Neuronal stem cell (in vitro differentiated cells): Measurements from ENCODE around the gene RAP1GDS1.
"Not testable (repeated sequence)": the region's sequence is repeated elsewhere in the genome, so short reads cannot be mapped to it uniquely, and the experiment has no call there.

ENCODE experiments used
- DNase-seq: peaks from one replicate; pipeline ENCODE4 v3.0.0-alpha.2; 2013; ENCODE audit warnings: low spot score
- H2AFZ ChIP-seq: one replicate; pipeline ENCODE4 v1.6.1; 2013; ENCODE audit warnings: mild to moderate bottlenecking, low read length, inconsistent platforms
- H2AK5ac ChIP-seq: 2 replicates; pipeline ENCODE4 v1.6.1; 2013; ENCODE audit warnings: low read depth, mild to moderate bottlenecking, inconsistent platforms, low read length, moderate library complexity, mixed read lengths
- H2BK120ac ChIP-seq: 2 replicates; pipeline ENCODE4 v1.6.1; 2013; ENCODE audit warnings: low read depth, mild to moderate bottlenecking, inconsistent platforms, low read length, moderate library complexity, mixed read lengths
- H2BK12ac ChIP-seq: one replicate; pipeline ENCODE4 v1.6.1; 2013; ENCODE audit warnings: low read length, inconsistent platforms
- H2BK15ac ChIP-seq: 2 replicates; pipeline ENCODE4 v1.6.1; 2013; ENCODE audit warnings: mild to moderate bottlenecking, low read length, inconsistent platforms, mixed read lengths
- H2BK5ac ChIP-seq: one replicate; pipeline ENCODE4 v1.6.1; 2013; ENCODE audit warnings: inconsistent platforms, mild to moderate bottlenecking, low read length, moderate library complexity
- H3K14ac ChIP-seq: one replicate; pipeline ENCODE4 v1.6.1; 2013; ENCODE audit warnings: low read length, inconsistent platforms
- H3K18ac ChIP-seq: 2 replicates; pipeline ENCODE4 v1.6.1; 2013; ENCODE audit warnings: low read length, inconsistent platforms
- H3K23ac ChIP-seq: 2 replicates; pipeline ENCODE4 v1.6.1; 2013; ENCODE audit warnings: low read depth, mild to moderate bottlenecking, mixed read lengths, low read length, inconsistent platforms; ENCODE audit not compliant: poor library complexity
- H3K27ac ChIP-seq: replicated peaks from 3 replicates; pipeline ENCODE4 v1.5.1; 2013; ENCODE audit warnings: low read length, inconsistent platforms
- H3K27me3 ChIP-seq, 3 experiments: 2 replicates each; pipeline ENCODE4 v1.6.1; 2013; ENCODE audit warnings: low read length in 3 of 3, mild to moderate bottlenecking in 2 of 3, inconsistent platforms in 1 of 3, low read depth in 1 of 3, mixed read lengths in 1 of 3, moderate library complexity in 1 of 3; ENCODE audit not compliant: control insufficient read depth in 3 of 3, insufficient read depth in 3 of 3
- H3K36me3 ChIP-seq, 2 donors: replicated peaks in 1 of 2; 2 replicates each; pipeline ENCODE4 v1.6.1; 2013; ENCODE audit warnings: low read length in 2 of 2; ENCODE audit not compliant: control insufficient read depth in 2 of 2, insufficient read depth in 2 of 2
- H3K4ac ChIP-seq: 2 replicates; pipeline ENCODE4 v1.6.1; 2013; ENCODE audit warnings: inconsistent platforms, mild to moderate bottlenecking, low read length, moderate library complexity
- H3K4me1 ChIP-seq, 2 donors: 1 replicate in 1 of 2; 2 replicates in 1 of 2; pipeline ENCODE4 v1.6.1; 2013; ENCODE audit warnings: low read length in 2 of 2, low read depth in 1 of 2; ENCODE audit not compliant: control insufficient read depth in 2 of 2, insufficient read depth in 1 of 2
- H3K4me2 ChIP-seq: one replicate; pipeline ENCODE4 v1.6.1; 2013; ENCODE audit warnings: mild to moderate bottlenecking, low read length, inconsistent platforms; ENCODE audit not compliant: insufficient read depth, poor library complexity, severe bottlenecking
- H3K4me3 ChIP-seq, 2 donors: 2 replicates each; pipeline ENCODE4 v1.5.1; 2013; ENCODE audit warnings: low read length in 2 of 2, mild to moderate bottlenecking in 2 of 2, inconsistent platforms in 1 of 2, moderate library complexity in 1 of 2
- H3K79me1 ChIP-seq: one replicate; pipeline ENCODE4 v1.6.1; 2013; ENCODE audit warnings: low read depth, mild to moderate bottlenecking, inconsistent platforms, low read length, moderate library complexity
- H3K9ac ChIP-seq: one replicate; pipeline ENCODE4 v1.6.1; 2013; ENCODE audit warnings: mild to moderate bottlenecking, low read depth, low read length, inconsistent platforms; ENCODE audit not compliant: poor library complexity
- H3K9me3 ChIP-seq, 2 donors: replicated peaks in 1 of 2; 2 replicates each; pipeline versions ENCODE3 to v1.6.1; 2013; ENCODE audit warnings: low read length in 2 of 2, mild to moderate bottlenecking in 2 of 2, inconsistent platforms in 1 of 2, low read depth in 1 of 2, mixed read lengths in 1 of 2, moderate library complexity in 1 of 2; ENCODE audit not compliant: control insufficient read depth in 2 of 2, insufficient read depth in 1 of 2
- H4K8ac ChIP-seq: one replicate; pipeline ENCODE4 v1.6.1; 2013; ENCODE audit warnings: low read depth, mild to moderate bottlenecking, inconsistent platforms, low read length, moderate library complexity
- H4K91ac ChIP-seq: one replicate; pipeline ENCODE4 v1.6.1; 2013; ENCODE audit warnings: low read length, low read depth, mild to moderate bottlenecking, inconsistent platforms; ENCODE audit not compliant: poor library complexity
- WGBS, 2 donors: extraction: QIAGEN DNeasy Blood & Tissue Kit; methylation state at CpG; one replicate each; pipeline ENCODE4 v1.1.7; 2013; ENCODE audit warnings: missing lambda C conversion rate in 2 of 2, mixed read lengths in 1 of 2; ENCODE audit not compliant: insufficient read length in 2 of 2, insufficient replicate concordance in 1 of 2; ENCODE audit errors: extremely low coverage in 2 of 2; 5-methylcytosine and 5-hydroxymethylcytosine counted together

RAP1GDS1 gene

DNA sequence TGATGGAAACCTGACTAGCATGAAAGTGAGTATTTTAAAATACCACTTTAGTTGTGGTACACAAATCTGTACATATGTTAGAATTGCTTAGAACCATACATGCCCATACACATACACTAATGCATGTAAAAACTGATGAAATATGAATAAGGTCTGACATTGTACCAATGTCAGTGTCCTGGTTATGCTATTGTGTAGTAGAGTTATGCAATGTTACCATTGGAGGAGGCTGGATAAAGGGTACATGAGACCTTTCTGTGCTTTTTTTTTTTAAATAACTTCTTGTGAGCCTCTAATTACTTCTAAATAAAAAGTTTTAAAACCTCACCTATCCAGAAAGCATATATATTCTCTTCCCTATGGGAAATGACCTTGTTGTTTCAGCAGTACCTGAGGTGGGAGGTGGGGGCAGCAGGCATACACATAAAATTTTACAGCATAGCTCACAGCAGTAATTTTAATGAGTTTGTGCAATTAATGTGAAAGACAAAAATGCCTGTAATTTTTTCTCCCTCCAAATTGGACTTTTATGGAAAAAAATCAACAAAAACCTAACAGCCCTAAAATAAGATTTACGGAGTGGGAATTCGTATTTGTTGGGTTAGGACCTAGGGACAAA is 97.6 kb downstream of the RAP1GDS1 start:
- no peak overlapping the region for H2BK12ac ChIP-seq
- H3K4ac ChIP-seq, result no peak overlapping the region
- H3K14ac ChIP-seq, result no peak overlapping the region
- no CpG with 5 or more reads among the region's 2 CpGs for WGBS, 2 donors
- H3K4me2 ChIP-seq, result no peak overlapping the region
- no peaks in the 10 kb centered on the region for H3K9me3 ChIP-seq
- H3K4me3 ChIP-seq, result no peak overlapping the region
- no peak overlapping the region for H3K18ac ChIP-seq
- H3K4me1 ChIP-seq, result no peaks in the 10 kb centered on the region
- no peak overlapping the region for H2BK120ac ChIP-seq
- no peaks in the 10 kb centered on the region for H3K36me3 ChIP-seq
- H3K79me1 ChIP-seq, result no peaks in the 10 kb centered on the region
- no peak overlapping the region for H2AK5ac ChIP-seq
- H2BK15ac ChIP-seq, result no peak overlapping the region
- H3K27me3 ChIP-seq, result no peaks in the 10 kb centered on the region
- DNase-seq, result no peak
- H3K9ac ChIP-seq, result no peak overlapping the region
- no peak overlapping the region for H4K8ac ChIP-seq
- H3K27ac ChIP-seq, result no peak overlapping the region
- no peak overlapping the region for H2BK5ac ChIP-seq
- no peak overlapping the region for H4K91ac ChIP-seq
- H3K23ac ChIP-seq, result no peak overlapping the region
- no peak overlapping the region for H2AFZ ChIP-seq

DNA sequence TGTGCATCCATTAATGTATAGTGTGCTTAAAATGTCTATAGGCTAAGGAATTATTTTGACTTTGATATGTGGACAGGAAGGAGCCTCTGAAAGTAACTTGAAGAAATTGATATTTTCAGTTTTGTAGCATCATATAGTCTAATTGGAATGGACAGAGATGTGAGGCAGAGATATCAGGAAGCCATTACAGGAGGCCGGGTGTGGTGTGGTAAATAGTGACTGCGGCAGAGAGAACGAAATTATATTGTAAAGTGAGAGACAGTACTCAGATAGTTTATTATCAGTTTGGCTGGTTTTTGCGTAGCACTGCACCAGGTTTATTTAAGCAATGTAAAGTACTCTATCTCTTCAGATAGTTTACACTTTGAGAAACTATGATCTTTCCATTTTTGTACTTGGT is 98.5 kb downstream of the RAP1GDS1 start:
- DNase-seq, result no peak
- no peak overlapping the region for H3K18ac ChIP-seq

DNA sequence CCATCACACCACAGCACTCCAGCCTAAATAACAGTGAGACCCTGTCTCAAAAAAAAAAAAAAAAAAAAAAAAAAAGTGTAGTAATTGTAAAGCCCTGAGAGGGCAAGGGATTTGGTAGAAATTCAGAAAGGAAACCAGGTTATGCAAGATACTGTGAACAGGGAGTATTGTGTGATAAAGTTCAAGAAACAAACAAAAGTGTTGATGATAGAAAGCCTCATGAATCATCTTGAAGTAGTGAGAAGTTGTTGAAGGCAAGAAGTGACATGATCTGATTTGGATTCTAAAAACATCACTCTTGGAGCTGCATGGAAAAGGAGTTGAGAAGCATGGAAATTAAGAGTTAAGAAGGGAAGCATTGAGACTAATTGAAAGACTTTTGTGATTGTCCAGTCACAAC is 102.2 kb downstream of the RAP1GDS1 start:
- no peak overlapping the region for H4K8ac ChIP-seq
- no peak overlapping the region for H2AFZ ChIP-seq
- peaks cover 0 to 15% of the 10 kb centered on the region in 2 donors for H3K9me3 ChIP-seq

More for the DNA sequence above, 98.5 kb downstream of the RAP1GDS1 start:
- H3K23ac ChIP-seq, result no peak overlapping the region
- no peak overlapping the region for H2AK5ac ChIP-seq
- no peak overlapping the region for H4K91ac ChIP-seq
- no peak overlapping the region for H2BK120ac ChIP-seq
- H3K4me1 ChIP-seq, result no peaks in the 10 kb centered on the region
- WGBS, 2 donors, result no CpG with 5 or more reads among the region's 4 CpGs
- no peak overlapping the region for H3K4ac ChIP-seq
- H2BK5ac ChIP-seq, result no peak overlapping the region
- no peaks in the 10 kb centered on the region for H3K9me3 ChIP-seq
- H4K8ac ChIP-seq, result no peak overlapping the region
- no peaks in the 10 kb centered on the region for H3K79me1 ChIP-seq
- H2BK15ac ChIP-seq, result no peak overlapping the region
- no peak overlapping the region for H2BK12ac ChIP-seq
- no peaks in the 10 kb centered on the region for H3K36me3 ChIP-seq
- H3K4me3 ChIP-seq, result no peak overlapping the region
- H3K9ac ChIP-seq, result no peak overlapping the region
- no peak overlapping the region for H2AFZ ChIP-seq
- no peak overlapping the region for H3K4me2 ChIP-seq
- no peaks in the 10 kb centered on the region for H3K27me3 ChIP-seq
- H3K14ac ChIP-seq, result no peak overlapping the region
- H3K27ac ChIP-seq, result no peak overlapping the region

DNA sequence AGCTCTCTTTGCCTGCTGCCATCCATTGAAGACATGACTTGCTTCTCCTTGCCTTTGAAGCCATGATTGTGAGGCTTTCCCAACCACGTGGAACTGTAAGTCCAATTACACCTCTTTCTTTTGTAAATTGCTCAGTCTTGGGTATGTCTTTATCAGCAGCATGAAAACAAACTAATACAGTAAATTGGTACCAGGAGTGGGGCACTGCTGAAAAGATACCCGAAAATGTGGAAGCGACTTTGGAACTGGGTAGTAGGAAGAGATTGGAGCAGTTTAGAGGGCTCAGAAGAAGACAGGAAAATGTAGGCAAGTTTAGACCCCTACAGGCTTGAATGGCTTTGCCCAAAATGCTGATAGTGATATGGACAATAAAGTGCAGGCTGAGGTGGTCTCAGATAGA is 105.1 kb downstream of the RAP1GDS1 start:
- H3K4me1 ChIP-seq, H3K4ac ChIP-seq, DNase-seq, H4K8ac ChIP-seq, H3K79me1 ChIP-seq, H2BK120ac ChIP-seq, H2BK15ac ChIP-seq, H2AK5ac ChIP-seq, H2BK5ac ChIP-seq, H3K36me3 ChIP-seq, H3K27me3 ChIP-seq, H2AFZ ChIP-seq, H3K23ac ChIP-seq, H2BK12ac ChIP-seq, H3K14ac ChIP-seq, H4K91ac ChIP-seq, H3K4me2 ChIP-seq, H3K9ac ChIP-seq, H3K18ac ChIP-seq, H3K27ac ChIP-seq, H3K4me3 ChIP-seq: not testable (repeated sequence)
- no CpG with 5 or more reads among the region's 3 CpGs for WGBS, 2 donors
- peaks cover 0 to 26% of the 10 kb centered on the region in 2 donors for H3K9me3 ChIP-seq

More for the DNA sequence above, 102.2 kb downstream of the RAP1GDS1 start:
- no peak overlapping the region for H3K23ac ChIP-seq
- no peaks in the 10 kb centered on the region for H3K27me3 ChIP-seq
- H4K91ac ChIP-seq, result no peak overlapping the region
- no peak overlapping the region for H2BK15ac ChIP-seq
- no peak for DNase-seq
- no peak overlapping the region for H2BK5ac ChIP-seq
- H3K14ac ChIP-seq, result no peak overlapping the region
- H3K4me3 ChIP-seq, result no peak overlapping the region
- H3K4ac ChIP-seq, result no peak overlapping the region
- H3K27ac ChIP-seq, result no peak overlapping the region
- peaks cover 3 to 7% of the 10 kb centered on the region in 2 donors for H3K36me3 ChIP-seq
- H2BK12ac ChIP-seq, result no peak overlapping the region
- H3K18ac ChIP-seq, result no peak overlapping the region
- H3K79me1 ChIP-seq, result peaks cover 2% of the 10 kb centered on the region
- H2BK120ac ChIP-seq, result no peak overlapping the region
- H3K4me1 ChIP-seq, result no peaks in the 10 kb centered on the region
- no peak overlapping the region for H3K9ac ChIP-seq
- no peak overlapping the region for H2AK5ac ChIP-seq
- no peak overlapping the region for H3K4me2 ChIP-seq
